Ectodermal cell (in vitro differentiated cells): ENCODE measurements around the gene GBE1.

Source experiments
- H3K27ac ChIP-seq: 2 replicates; pipeline ENCODE4 v1.7.0; 2013; ENCODE audit warnings: mild to moderate bottlenecking, low read depth, low read length; ENCODE audit not compliant: insufficient read depth, poor library complexity, severe bottlenecking
- H3K27me3 ChIP-seq: 2 replicates; pipeline ENCODE4 v1.7.0; 2013; ENCODE audit warnings: mild to moderate bottlenecking, low read length; ENCODE audit not compliant: insufficient read depth, control insufficient read depth, poor library complexity, severe bottlenecking
- H3K36me3 ChIP-seq: one replicate; pipeline ENCODE4 v1.7.0; 2013; ENCODE audit warnings: low read length; ENCODE audit not compliant: control insufficient read depth, insufficient read depth
- H3K4me1 ChIP-seq: one replicate; pipeline ENCODE4 v1.7.0; 2013; ENCODE audit warnings: low read length; ENCODE audit not compliant: control insufficient read depth, insufficient read depth
- H3K4me3 ChIP-seq: 2 replicates; pipeline ENCODE4 v1.7.0; 2013; ENCODE audit warnings: low read depth, low read length, control low read depth; ENCODE audit not compliant: insufficient read depth
- H3K9me3 ChIP-seq: 2 replicates; pipeline ENCODE4 v1.7.0; 2013; ENCODE audit warnings: mild to moderate bottlenecking, low read length, moderate library complexity; ENCODE audit not compliant: control insufficient read depth
- WGBS, 2 experiments: methylation state at CpG; one replicate each; pipeline ENCODE4 v1.1.7; 2013; ENCODE audit warnings: missing lambda C conversion rate in 2 of 2; 5-methylcytosine and 5-hydroxymethylcytosine counted together

The GBE1 gene

GRCh38 chr3:81444817-81445460 is 316.5 kb downstream of the GBE1 start:
- Histone ChIP-seq H3K27ac (no peak overlapping the region), H3K4me3 (no peak overlapping the region), H3K9me3 (no peaks in the 10 kb centered on the region), H3K36me3 (no peaks in the 10 kb centered on the region), H3K27me3 (no peaks in the 10 kb centered on the region), H3K4me1 (no peaks in the 10 kb centered on the region)
- WGBS, 2 experiments = 60 to 91% methylated on average over 3 to 4 of the region's 4 CpGs

- no peak overlapping the region for H3K4me3 ChIP-seq
- H3K9me3 ChIP-seq = no peaks in the 10 kb centered on the region
- no peaks in the 10 kb centered on the region for H3K27me3 ChIP-seq
- 100% methylated on average over 1 of the region's 1 CpG for WGBS, 2 experiments
- no peak overlapping the region for H3K27ac ChIP-seq
- no peaks in the 10 kb centered on the region for H3K4me1 ChIP-seq
- H3K36me3 ChIP-seq = no peaks in the 10 kb centered on the region
Measured at GRCh38 chr3:81443958-81444357, 317.5 kb downstream of the GBE1 start.

DNA sequence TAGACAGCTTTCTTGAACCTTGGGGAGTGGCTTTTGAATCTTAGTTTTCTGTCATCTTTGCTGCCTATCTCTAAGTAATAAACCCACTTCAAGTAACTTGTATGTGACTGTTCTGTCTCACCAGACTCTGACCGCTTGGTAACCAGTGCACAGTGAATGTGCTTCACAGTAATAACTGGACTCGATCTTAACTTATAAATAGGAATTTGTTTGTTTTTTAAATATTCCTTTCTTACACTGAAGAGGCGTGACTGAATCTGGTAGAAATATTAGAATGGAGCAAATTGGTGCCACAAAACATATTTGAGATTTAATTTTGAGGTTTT is 318.0 kb downstream of the GBE1 start:
- H3K27me3 ChIP-seq = no peaks in the 10 kb centered on the region
- H3K4me3 ChIP-seq = no peak overlapping the region
- H3K27ac ChIP-seq = no peak overlapping the region
- no peaks in the 10 kb centered on the region for H3K36me3 ChIP-seq
- no peaks in the 10 kb centered on the region for H3K4me1 ChIP-seq
- H3K9me3 ChIP-seq = no peaks in the 10 kb centered on the region
- WGBS, 2 experiments = 97 to 100% methylated on average over 3 of the region's 3 CpGs

GRCh38 chr3:81442758-81443456 is 318.5 kb downstream of the GBE1 start:
- WGBS, 2 experiments = 95% methylated on average over 9 of the region's 9 CpGs
- H3K4me1 ChIP-seq = no peaks in the 10 kb centered on the region
- H3K4me3 ChIP-seq = no peak overlapping the region
- no peak overlapping the region for H3K27ac ChIP-seq
- no peaks in the 10 kb centered on the region for H3K36me3 ChIP-seq
- no peaks in the 10 kb centered on the region for H3K9me3 ChIP-seq
- no peaks in the 10 kb centered on the region for H3K27me3 ChIP-seq

DNA sequence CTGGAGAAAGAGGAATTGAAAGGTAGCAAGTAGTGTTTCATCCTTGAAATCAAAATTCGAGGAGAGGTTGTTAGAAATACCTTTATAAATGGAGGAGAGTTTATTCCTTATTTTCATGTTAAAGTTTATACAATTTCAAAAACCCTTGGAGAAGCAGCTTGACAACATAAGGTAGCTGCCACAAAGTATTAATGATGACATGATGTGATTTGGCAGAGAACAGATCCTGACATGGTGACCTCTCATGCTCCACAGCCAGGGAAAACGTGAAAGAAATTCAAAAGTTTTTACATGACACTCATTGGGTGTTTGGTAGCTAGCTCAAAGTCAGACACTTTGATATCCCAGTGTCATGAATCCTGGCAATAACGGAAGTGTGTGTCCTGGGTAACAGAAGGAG is 320.8 kb downstream of the GBE1 start:
- Histone ChIP-seq H3K9me3 (no peaks in the 10 kb centered on the region), H3K36me3 (no peaks in the 10 kb centered on the region), H3K4me1 (no peaks in the 10 kb centered on the region), H3K27ac (no peak overlapping the region), H3K27me3 (no peaks in the 10 kb centered on the region), H3K4me3 (no peak overlapping the region)
- WGBS, 2 experiments = 96 to 97% methylated on average over 2 to 3 of the region's 3 CpGs
